Progenitor cell of endocrine pancreas (in vitro differentiated cells): ENCODE results near the gene ZNF629. TPM values are rescaled to one million over a fixed set of nuclear protein-coding genes. Genes with fewer than 3 reads are reported as not detected.

Experiments
- DNase-seq: peaks from one replicate; pipeline ENCODE4 v3.0.0; 2021; ENCODE audit warnings: low spot score; ENCODE audit not compliant: unreplicated experiment
- H3K27ac Mint-ChIP-seq: 2 replicates; pipeline ENCODE4 v1.8.0; 2021; ENCODE audit warnings: mild to moderate bottlenecking, moderate library complexity, mixed read lengths
- H3K27me3 Mint-ChIP-seq: 2 replicates; pipeline ENCODE4 v1.8.0; 2021; ENCODE audit warnings: mixed read lengths
- H3K36me3 Mint-ChIP-seq: 2 replicates; pipeline ENCODE4 v1.8.0; 2022; ENCODE audit warnings: mixed read lengths; ENCODE audit not compliant: insufficient read depth
- H3K4me1 Mint-ChIP-seq: 2 replicates; pipeline ENCODE4 v1.8.0; 2021; ENCODE audit warnings: low read depth, mixed read lengths
- H3K4me3 Mint-ChIP-seq: 2 replicates; pipeline ENCODE4 v1.8.0; 2021; ENCODE audit warnings: low read depth, mild to moderate bottlenecking, moderate library complexity, mixed read lengths
- H3K9me3 Mint-ChIP-seq: 2 replicates; pipeline ENCODE4 v1.8.0; 2021; ENCODE audit warnings: low read depth, mixed read lengths
- total RNA-seq: library from RNA; stranded (reverse); gene quantifications from 2 replicates; pipeline ENCODE4 v1.2.1, GENCODE V29; 2021
- TF ChIP-seq, protein P1 (sequence below): fragments of 200-600 bp; sonication (generic); IDR thresholded peaks from one replicate; pipeline ENCODE4 v1.5.0; 2021; ENCODE audit warnings: antibody characterized with exemption, mild to moderate bottlenecking; ENCODE audit not compliant: unreplicated experiment

ZNF629 gene
- total RNA-seq, 1 donor from 2014 or later, result 35.0 TPM

GRCh38 chr16:30741461-30741914 is 45.5 kb downstream of the ZNF629 start:
- H3K27me3 Mint-ChIP-seq, result no peaks in the 10 kb centered on the region
- H3K4me1 Mint-ChIP-seq, result peaks cover 11% of the 10 kb centered on the region
- H3K36me3 Mint-ChIP-seq, result peaks cover 24% of the 10 kb centered on the region
- TF ChIP-seq, protein P1, sequence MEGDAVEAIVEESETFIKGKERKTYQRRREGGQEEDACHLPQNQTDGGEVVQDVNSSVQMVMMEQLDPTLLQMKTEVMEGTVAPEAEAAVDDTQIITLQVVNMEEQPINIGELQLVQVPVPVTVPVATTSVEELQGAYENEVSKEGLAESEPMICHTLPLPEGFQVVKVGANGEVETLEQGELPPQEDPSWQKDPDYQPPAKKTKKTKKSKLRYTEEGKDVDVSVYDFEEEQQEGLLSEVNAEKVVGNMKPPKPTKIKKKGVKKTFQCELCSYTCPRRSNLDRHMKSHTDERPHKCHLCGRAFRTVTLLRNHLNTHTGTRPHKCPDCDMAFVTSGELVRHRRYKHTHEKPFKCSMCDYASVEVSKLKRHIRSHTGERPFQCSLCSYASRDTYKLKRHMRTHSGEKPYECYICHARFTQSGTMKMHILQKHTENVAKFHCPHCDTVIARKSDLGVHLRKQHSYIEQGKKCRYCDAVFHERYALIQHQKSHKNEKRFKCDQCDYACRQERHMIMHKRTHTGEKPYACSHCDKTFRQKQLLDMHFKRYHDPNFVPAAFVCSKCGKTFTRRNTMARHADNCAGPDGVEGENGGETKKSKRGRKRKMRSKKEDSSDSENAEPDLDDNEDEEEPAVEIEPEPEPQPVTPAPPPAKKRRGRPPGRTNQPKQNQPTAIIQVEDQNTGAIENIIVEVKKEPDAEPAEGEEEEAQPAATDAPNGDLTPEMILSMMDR, result no peak
- H3K4me3 Mint-ChIP-seq, result no peak overlapping the region
- no peak for DNase-seq
- H3K9me3 Mint-ChIP-seq, result no peaks in the 10 kb centered on the region
- H3K27ac Mint-ChIP-seq, result peak overlapping the region; percentile 83

- peaks cover 27% of the 10 kb centered on the region for H3K36me3 Mint-ChIP-seq
- no peak overlapping the region for H3K4me3 Mint-ChIP-seq
- H3K4me1 Mint-ChIP-seq, result peaks cover 11% of the 10 kb centered on the region
- TF ChIP-seq, protein P1, result no peak
- peak overlapping the region; percentile 73 for H3K27ac Mint-ChIP-seq
- no peaks in the 10 kb centered on the region for H3K27me3 Mint-ChIP-seq
- DNase-seq, result no peak
- H3K9me3 Mint-ChIP-seq, result no peaks in the 10 kb centered on the region
These were observed 46.4 kb downstream of the ZNF629 start for GRCh38 chr16:30740364-30741251.

DNA sequence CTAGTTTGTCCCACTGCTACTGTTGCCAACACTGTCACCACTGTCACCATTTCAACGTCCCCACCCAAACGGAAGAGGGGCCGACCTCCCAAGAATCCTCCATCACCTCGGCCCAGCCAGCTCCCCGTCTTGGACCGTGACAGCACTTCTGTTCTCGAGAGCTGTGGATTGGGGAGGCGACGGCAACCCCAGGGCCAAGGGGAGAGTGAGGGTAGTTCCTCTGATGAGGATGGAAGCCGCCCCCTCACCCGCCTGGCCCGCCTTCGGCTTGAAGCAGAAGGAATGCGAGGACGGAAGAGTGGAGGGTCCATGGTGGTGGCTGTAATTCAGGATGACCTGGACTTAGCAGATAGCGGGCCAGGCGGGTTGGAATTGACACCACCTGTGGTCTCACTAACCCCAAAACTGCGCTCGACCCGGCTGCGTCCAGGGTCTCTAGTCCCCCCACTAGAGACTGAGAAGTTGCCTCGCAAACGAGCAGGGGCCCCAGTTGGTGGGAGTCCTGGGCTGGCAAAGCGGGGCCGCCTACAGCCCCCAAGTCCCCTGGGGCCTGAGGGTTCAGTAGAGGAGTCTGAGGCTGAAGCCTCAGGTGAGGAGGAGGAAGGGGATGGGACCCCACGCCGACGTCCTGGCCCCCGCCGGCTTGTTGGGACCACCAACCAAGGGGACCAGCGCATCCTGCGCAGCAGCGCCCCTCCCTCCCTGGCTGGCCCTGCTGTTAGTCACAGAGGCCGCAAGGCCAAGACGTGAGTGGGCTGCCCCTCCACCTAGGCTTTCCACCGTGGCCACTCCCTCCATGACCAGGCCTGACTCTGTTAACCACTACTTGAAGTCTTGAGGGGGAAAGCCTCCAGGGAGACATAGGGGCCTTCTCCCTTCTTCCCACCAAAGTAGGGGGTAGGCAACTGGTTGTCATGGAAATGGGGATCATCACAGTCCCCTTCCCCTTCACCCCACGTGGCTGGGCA is 47.7 kb downstream of the ZNF629 start:
- H3K36me3 Mint-ChIP-seq, result peaks cover 32% of the 10 kb centered on the region

DNA sequence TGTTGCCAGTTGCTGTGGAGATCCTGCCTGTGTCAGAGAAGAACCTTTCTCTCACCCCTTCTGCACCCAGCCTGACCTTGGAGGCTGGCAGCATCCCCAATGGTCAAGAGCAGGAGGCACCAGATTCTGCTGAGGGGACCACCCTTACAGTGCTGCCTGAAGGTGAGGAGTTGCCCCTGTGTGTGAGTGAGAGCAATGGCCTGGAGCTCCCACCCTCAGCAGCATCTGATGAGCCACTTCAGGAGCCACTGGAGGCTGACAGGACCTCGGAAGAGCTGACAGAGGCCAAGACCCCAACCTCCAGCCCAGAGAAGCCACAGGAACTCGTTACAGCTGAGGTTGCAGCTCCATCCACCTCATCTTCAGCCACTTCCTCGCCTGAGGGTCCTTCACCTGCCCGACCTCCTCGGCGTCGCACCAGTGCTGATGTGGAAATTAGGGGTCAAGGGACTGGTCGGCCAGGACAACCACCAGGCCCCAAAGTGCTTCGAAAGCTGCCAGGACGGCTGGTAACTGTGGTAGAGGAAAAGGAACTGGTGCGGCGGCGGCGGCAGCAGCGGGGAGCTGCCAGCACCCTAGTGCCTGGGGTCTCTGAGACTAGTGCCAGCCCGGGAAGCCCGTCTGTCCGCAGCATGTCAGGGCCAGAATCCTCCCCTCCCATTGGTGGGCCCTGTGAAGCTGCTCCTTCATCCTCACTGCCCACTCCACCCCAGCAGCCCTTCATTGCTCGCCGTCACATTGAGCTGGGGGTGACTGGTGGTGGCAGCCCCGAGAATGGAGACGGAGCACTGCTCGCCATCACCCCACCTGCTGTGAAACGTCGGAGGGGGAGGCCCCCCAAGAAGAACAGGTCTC is 49.0 kb downstream of the ZNF629 start:
- H3K4me1 Mint-ChIP-seq, result peaks cover 11% of the 10 kb centered on the region
- no peaks in the 10 kb centered on the region for H3K27me3 Mint-ChIP-seq
- peaks cover 32% of the 10 kb centered on the region for H3K36me3 Mint-ChIP-seq
- H3K27ac Mint-ChIP-seq, result no peak overlapping the region
- H3K9me3 Mint-ChIP-seq, result no peaks in the 10 kb centered on the region
- TF ChIP-seq, protein P1, result no peak
- H3K4me3 Mint-ChIP-seq, result no peak overlapping the region
- no peak for DNase-seq

More for the DNA sequence above, 47.7 kb downstream of the ZNF629 start:
- Mint-ChIP-seq H3K27me3 (no peaks in the 10 kb centered on the region), H3K9me3 (no peaks in the 10 kb centered on the region), H3K4me3 (no peak overlapping the region), H3K27ac (no peak overlapping the region), H3K4me1 (peaks cover 11% of the 10 kb centered on the region)
- no peak for DNase-seq
- TF ChIP-seq, protein P1, result no peak
